GM19452 (cell line): ENCODE measurements around the gene CHN2.

Experiments
- ATAC-seq: cut with Tn5 transposase; IDR thresholded peaks from one replicate; pipeline ENCODE4 v1.9.1; 2021; ENCODE audit not compliant: unreplicated experiment

CHN2 gene

GRCh38 chr7:29386196-29386765 lies 191.7 kb downstream of the CHN2 start:
- ATAC-seq, result no peak

- no peak for ATAC-seq
These were observed 196.7 kb downstream of the CHN2 start for GRCh38 chr7:29391262-29391661.

DNA sequence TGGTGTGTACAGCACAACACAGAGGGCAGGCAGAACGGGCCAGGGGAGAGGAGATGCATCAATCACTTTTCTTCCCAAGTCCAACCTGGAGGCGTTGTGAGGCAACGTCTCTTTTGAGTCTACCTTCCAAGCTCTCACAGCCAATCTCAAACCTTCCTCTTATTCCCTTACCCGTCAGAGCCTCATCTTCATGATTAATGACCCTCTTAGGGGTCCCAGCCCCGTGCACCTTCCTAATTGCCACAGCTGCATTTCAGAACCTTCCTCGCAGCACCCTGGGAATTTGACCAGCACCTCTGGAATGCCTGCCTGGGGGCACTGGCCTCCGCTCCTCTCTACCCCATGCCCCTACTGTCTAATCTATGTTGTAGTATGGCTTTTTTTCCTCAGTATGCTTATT lies 199.7 kb downstream of the CHN2 start:
- no peak for ATAC-seq

DNA sequence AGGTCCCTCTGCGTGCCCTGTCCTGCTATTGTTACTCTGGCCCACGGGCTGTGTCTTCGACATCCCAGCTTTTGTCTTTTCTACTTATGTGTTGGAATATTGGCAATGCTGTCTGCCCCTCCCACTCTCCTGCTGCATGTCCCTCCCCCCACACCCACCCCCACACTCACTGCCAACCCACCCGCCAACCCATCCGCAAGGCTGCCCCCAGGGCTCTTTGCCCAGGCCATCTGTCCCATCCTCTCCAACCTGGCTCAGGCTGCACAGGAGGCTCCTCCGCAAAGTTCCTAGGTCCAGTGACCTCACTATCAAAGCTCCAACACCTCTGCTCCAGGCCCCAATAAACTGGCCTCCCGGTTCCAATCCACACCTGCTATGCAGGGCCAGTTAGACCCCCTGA lies 202.0 kb downstream of the CHN2 start:
- ATAC-seq, result no peak

- no peak for ATAC-seq
These were observed 202.8 kb downstream of the CHN2 start for GRCh38 chr7:29397398-29397797.

GRCh38 chr7:29398011-29398410 lies 203.4 kb downstream of the CHN2 start:
- no peak for ATAC-seq

- no peak for ATAC-seq
These were observed 205.9 kb downstream of the CHN2 start for GRCh38 chr7:29400437-29400836.

- no peak for ATAC-seq
These were observed 207.2 kb downstream of the CHN2 start for GRCh38 chr7:29401769-29402168.

GRCh38 chr7:29405891-29406290 lies 211.3 kb downstream of the CHN2 start:
- no peak for ATAC-seq

- ATAC-seq, result no peak
These were observed 211.8 kb downstream of the CHN2 start for GRCh38 chr7:29406366-29406765.

DNA sequence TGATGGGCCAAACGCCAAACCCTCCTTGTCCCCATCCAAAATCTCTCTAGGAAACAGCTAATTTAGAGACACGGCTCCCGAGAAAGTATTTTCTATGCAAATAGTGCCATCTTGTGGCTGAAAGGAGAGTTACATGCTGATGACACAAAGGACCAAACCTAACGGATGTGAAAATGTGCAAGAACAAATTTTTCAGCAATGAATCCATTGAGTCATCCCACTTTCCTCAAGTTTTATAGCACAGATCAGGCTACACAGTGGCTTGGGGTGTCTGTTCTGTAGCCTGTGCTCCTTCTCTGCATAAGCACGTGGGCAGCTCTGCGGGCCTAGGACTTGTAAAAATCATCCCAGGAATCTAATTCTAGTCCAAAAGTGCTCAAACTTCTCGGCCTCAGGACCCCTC lies 214.3 kb downstream of the CHN2 start:
- ATAC-seq, result no peak

DNA sequence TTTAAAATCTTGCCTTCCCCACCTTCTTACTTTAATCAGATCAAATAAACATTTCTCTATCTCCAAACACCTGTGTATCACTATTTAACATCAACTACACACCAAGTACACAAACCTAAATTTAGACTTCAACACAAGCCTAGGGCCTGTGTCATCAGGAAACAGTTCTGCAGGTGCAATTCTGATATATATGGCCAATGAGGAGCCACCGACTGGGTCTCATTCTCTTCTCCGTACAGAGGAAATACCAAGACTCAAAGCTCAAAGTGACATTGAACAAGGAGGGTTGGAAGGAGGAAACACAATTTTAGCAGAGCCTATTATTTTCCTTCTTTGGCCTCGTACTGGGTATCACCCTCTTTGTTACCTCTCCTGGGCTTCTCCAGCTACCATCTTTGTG lies 216.4 kb downstream of the CHN2 start:
- ATAC-seq, result no peak

- no peak for ATAC-seq
These were observed 218.3 kb downstream of the CHN2 start for GRCh38 chr7:29412912-29413311.

- no peak for ATAC-seq
These were observed 219.1 kb downstream of the CHN2 start for GRCh38 chr7:29413626-29414136.

GRCh38 chr7:29414216-29414615 lies 219.6 kb downstream of the CHN2 start:
- no peak for ATAC-seq

DNA sequence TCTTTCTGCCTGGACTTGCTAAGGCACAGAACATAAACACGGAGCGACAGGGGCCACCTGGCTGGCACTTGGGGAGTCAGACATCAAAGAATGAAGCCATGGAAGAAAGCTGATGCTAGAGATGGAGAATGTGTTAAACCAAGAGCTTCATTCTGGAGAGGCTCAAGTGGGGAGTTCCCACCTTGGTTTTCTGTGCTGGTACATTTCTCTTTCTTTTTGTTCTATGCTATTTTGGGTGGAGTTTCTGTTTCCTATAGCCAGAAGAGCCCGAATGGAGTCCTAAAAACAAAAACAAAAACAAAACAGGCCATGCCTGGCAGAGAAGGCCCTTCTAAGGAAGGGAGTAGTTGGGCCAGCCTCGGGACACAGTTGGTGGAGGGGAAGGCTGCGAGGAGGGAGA lies 220.6 kb downstream of the CHN2 start:
- ATAC-seq, result no peak

- no peak for ATAC-seq
These were observed 221.8 kb downstream of the CHN2 start for GRCh38 chr7:29416276-29416937.

- ATAC-seq, result no peak
These were observed 222.3 kb downstream of the CHN2 start for GRCh38 chr7:29416938-29417305.

DNA sequence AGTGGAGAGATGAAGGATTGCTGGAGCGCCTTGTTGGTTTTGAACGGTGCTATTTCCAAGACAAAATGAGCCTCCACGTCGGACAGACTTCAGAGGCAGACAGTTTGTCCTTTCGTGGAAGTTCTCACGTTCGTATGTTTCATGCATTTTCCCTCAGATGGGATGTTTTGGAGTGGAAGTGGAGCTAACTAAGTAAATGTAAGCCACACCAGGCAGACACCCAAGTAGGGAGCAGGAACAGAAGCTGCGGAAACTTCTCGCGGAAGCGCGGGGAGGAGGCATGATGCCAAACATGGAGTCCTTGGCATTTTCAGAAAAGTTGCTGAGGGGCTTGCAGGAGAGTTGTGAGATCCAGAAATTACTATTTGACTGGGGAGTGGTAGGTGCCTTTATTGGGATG lies 223.5 kb downstream of the CHN2 start:
- ATAC-seq, result no peak

DNA sequence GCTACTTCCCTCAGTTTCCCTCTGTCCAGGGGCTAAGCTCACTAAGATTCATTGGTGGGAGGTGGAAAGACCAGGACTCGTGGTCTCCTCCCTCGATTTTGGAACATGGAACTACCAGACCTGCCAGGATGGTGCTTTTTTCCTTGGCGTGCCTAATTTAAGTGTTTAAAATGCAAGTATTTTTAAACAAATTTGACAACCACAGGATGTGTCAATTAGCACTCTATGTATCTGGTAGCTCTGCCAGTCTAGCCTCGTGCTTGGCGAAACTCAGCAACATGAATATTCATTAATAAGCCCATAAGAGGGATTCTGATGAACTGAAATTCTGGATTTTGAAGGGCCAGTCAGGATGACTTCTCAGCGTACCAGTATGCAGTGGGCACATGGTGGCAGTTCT lies 224.1 kb downstream of the CHN2 start:
- no peak for ATAC-seq

- ATAC-seq, result no peak
These were observed 225.4 kb downstream of the CHN2 start for GRCh38 chr7:29420011-29420410.

GRCh38 chr7:29421010-29421956 lies 226.7 kb downstream of the CHN2 start:
- ATAC-seq, result no peak
